NCI-H345 (cell line): ENCODE data around the gene NEK8.
"Not testable (repeated sequence)": the region's sequence is repeated elsewhere in the genome, so short reads cannot be mapped to it uniquely, and the experiment has no call there.

Experiments used
- DNase-seq: peaks from one replicate; lab custom pipeline; 2025; lab: John Stamatoyannopoulos, UW

Gene NEK8

GRCh38 chr17:28763804-28764266, 35.2 kb downstream of the NEK8 start:
- DNase-seq: peak; percentile 66

GRCh38 chr17:28765038-28765437, 36.5 kb downstream of the NEK8 start:
- DNase-seq: no peak

- DNase-seq: no peak
Measured at GRCh38 chr17:28773736-28774135, 45.1 kb downstream of the NEK8 start.

- DNase-seq: no peak
Measured at GRCh38 chr17:28774206-28774605, 45.6 kb downstream of the NEK8 start.

- no peak for DNase-seq
Measured at GRCh38 chr17:28777178-28777577, 48.6 kb downstream of the NEK8 start.

- not testable (repeated sequence) for DNase-seq
Measured at GRCh38 chr17:28779601-28780000, 51.0 kb downstream of the NEK8 start.

GRCh38 chr17:28783161-28783560, 54.6 kb downstream of the NEK8 start:
- DNase-seq: no peak

- DNase-seq: no peak
Measured at GRCh38 chr17:28788100-28788499, 59.5 kb downstream of the NEK8 start.
